Measurements from ENCODE around the gene SND1.

The SND1 gene

DNA sequence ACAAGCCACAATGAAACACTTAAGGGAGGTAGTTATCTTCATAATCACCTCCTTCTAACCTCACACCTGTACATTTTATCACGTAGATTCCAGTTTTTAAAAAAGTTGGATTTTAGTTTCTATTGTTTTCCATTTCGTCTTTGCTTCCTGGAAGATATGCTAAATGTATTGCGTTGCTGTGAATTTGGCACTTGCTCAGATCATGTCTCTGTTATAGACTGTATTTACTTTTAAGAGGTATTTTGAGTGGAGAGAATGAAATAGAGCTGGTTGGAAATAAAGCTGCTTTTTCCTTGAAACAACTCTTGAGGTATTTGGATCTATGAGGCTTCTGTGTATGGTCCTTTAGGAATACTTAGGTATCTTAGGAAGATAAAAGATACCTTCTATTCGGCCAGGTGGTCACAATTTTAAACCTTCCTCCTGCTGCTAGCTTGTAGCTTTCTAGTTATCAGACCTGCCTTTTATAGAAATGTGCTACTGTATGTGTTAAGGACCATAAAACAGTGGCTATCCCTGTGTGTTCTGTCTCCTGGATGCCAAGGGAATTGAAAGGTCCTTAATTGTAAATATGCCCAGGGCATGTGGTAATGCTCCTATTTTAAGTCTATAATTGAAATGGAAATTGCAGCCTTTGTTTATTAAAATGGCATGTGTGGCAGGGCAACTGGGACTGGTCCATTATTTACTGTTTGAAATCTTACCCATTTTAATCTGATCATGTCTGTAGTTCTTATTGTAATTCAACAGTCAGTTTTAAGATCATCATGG, 147.7 kb downstream of the SND1 start:
- no peak for DNase-seq (ENCODE audit: low read depth in 2 of 2)

DNA sequence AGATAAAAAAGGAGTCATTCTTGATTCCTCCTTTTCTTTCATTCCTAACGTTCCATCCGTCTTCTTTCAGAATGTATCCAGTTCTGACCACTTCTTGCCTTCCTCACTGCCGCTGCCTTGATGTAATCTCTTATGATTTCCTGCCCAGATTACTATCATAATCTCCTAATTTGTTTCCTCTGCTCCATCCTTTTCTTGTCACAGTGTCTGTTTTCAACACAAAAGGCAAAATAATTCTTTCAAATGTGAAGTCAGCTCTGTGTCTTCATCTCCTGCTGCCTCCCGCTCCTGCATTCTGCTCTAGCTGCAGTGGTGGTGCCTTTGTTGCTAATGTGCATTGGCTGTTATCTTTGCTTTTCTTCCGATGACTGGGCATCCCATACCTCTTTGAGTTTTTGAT, 150.9 kb downstream of the SND1 start:
- DNase-seq (ENCODE audit: low read depth in 2 of 2) = no peak

DNA sequence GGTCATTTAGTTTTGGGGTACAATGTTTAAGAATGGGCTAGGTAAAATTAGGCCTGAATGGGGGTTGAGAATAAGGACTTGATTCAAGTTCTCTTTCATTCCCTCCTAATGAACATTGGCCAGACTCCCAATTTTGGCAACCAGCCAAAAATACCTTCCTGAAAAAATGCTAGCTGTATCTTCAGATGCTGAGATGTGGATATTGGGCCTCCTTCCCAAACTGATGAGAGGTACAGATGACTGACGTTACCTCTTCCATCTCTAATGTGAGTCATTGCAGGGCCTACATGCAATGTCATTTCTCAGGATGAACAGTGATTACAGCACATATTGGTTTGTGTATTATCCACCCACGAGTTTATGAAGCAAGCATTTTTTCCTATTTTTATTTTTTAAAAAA, 151.6 kb downstream of the SND1 start:
- DNase-seq (ENCODE audit: low read depth in 2 of 2) = no peak

DNA sequence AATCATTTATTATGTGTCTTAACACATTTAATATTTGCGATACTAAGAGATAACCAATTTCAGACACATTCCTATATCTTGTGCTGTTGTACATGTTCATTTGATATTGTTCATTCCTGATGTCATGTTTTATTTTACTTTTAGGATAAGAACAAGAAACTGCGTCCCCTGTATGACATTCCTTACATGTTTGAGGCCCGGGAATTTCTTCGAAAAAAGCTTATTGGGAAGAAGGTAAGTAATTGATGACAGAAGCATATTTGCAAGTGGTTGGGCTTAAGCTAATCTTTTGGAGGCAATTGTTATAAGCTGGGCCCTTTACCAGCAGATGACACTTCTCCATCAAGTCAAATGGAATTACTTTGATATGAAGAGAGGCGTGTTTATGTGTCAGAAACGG, 155.3 kb downstream of the SND1 start:
- DNase-seq (ENCODE audit: low read depth in 2 of 2) = no peak

DNA sequence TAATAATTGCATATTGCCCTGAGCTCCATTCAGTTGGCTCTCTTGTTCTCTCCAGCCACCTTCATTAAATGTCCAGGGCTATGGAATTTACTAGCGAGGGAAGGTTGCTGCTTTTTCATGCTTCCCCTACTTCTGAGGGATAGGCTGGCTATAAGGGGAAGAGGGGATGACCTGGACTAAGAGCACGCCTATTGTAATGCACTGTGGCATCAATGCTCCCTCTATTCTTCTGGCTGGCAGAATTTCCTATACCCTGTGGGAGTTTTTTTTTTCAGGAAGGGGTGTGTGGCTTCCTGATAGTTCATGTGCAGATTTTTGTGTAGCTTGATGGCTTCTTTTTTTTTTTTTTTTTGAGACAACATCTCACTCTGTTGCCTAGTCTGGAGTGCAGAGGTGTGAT, 155.8 kb downstream of the SND1 start:
- DNase-seq (ENCODE audit: low read depth in 2 of 2) = no peak

DNA sequence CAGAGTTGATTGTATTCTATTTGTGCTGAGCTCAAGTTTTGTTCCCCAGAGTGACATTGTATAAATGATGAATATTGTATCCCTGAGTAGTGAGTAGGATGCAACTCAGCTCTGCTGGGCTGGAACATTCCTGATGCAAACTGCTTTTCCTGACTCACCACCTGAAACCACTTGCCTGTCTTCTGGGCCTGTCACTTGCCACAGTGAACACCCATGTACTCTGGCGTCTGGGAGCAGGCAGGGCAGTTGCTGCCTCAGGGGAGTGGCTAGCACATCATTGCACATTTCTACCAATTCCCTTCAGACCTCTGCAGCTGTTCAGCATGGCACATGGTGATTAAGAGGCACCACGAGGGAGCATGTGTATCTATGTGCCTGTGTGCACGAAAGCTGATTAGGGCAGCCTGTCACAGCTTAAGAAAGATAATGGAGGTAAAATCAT, 157.3 kb downstream of the SND1 start:
- DNase-seq (ENCODE audit: low read depth in 2 of 2) = no peak

DNA sequence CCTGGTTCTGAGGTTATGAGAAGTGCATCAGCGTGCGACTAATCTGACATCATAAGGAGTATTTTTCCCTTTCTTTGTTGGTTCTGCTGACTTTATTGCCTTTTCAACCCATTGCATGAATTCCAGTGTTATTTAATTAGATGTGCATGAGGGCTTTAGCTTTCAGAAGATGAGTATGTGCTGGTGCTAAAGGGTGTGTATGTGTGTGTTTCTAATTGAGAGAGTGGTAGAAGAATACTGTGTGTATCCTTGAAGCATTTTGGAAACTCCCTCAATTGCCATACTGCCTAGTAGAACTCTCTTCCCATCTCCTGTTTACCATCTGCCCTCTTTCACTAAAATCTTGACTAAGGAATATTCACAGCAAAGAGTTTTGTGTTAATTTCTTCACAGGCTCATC, 158.1 kb downstream of the SND1 start:
- DNase-seq (ENCODE audit: low read depth in 2 of 2) = no peak

DNA sequence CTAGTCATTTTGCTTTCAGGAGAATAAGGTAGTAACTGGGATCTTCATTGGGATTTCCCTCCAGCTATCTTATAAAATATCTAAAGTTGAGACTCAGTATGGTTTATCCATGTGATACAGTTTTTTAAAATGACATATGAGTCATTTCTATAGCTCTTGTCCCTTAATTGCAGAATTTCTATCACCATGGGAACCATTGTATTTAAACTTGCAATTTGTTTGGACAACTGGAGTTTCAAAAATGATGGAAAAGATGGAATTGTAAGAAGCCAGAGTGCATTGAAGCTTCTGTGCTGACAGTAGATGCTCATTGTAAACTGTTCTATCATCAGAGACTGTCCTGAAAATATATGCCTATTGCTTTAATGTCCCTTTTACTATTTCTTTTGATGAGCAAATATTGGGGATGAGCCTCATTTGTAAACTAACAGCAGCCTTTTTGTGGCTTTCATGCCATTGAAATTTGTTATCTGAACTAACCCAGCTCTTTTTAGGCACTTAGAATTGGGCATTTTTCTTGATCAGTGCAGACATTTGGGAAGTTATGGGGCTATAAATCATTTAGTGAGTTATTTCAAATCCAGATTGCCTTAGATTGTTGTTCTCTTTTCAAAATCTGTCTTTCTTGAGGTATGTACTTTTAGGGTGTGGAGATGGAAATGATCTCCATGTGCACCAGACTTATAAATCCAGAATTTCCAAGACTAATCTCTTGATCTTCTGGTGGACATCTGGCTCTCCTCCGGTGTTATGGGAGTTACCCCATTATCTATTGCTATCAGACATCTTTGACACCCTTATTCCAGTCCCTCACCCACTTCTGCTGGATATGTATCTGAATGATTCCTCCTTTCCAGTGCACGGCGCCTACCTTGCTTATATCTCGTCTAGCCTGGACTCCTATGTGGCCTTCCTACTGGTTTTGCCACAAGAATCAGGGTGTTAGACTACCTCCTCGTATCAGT, 159.0 kb downstream of the SND1 start:
- no peak for DNase-seq (ENCODE audit: low read depth in 2 of 2)

DNA sequence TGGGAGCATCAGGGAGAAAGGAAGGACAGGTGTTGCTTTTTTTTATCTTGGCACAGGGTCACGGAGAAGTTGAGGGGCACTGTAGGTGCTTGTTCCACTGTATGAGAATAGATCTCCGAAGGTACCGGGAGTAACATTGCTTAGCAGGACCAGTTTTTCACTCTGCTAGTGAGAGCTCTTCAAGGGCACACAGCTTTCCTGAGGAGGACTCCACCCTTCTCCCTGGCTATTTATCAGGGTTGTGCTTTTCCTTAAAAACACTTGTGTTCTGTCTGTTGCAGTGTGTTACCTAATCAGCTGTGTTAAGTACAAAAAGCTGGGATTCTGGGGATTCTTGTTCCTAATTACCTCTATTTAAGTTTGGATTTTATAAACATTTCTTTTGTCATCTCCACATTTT, 160.5 kb downstream of the SND1 start:
- no peak for DNase-seq (ENCODE audit: low read depth in 2 of 2)

DNA sequence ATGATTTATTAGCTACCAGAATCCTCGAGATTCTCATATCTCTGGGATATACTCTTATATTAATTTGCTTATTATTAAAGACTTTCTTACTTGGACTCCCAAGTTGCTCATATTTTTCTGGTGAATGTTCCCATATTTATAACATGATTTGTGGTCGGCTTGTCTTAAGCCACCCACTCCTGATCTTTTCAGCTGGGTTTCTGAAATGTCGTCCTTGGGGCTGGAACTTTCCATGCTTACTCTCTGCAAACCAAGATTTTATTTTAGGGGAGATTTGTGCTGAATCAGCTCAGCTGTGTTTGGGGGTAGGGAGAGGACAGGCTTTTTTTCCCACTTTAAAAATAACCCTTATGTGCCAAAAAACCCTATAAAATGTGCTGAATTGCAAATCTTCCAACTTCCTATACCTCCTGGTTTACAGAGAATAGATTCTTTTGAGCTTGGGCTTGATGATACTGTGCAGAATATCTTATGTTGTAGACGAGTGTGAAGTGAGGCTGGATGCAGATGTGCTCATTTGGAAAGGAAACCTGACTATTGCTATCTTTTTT, 162.1 kb downstream of the SND1 start:
- DNase-seq (ENCODE audit: low read depth in 2 of 2) = no peak

DNA sequence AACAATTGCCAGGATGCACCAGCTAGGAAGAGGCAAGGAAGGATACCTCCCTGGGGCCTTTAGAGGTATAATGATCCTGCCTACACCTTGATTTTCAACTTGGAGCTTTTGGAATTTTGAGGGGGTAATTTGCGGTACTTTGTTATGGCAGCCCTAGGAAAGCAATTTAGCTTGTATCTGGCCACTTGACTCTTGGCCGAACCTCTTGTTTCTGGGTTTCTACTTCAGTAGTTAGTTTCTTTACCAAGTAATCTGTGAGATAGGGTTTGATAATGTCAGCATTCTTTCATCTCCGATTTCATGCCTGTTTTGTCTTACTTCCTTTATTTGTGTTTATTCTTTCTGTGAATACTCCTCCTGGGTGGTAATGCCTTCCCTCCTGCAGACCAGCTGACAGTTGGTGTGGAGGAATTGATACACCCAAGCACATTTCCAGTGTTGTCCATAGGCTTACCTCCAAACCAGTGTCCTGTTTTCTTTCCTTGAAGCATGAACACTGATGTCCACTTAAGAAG, 163.7 kb downstream of the SND1 start:
- DNase-seq (ENCODE audit: low read depth in 2 of 2) = no peak

DNA sequence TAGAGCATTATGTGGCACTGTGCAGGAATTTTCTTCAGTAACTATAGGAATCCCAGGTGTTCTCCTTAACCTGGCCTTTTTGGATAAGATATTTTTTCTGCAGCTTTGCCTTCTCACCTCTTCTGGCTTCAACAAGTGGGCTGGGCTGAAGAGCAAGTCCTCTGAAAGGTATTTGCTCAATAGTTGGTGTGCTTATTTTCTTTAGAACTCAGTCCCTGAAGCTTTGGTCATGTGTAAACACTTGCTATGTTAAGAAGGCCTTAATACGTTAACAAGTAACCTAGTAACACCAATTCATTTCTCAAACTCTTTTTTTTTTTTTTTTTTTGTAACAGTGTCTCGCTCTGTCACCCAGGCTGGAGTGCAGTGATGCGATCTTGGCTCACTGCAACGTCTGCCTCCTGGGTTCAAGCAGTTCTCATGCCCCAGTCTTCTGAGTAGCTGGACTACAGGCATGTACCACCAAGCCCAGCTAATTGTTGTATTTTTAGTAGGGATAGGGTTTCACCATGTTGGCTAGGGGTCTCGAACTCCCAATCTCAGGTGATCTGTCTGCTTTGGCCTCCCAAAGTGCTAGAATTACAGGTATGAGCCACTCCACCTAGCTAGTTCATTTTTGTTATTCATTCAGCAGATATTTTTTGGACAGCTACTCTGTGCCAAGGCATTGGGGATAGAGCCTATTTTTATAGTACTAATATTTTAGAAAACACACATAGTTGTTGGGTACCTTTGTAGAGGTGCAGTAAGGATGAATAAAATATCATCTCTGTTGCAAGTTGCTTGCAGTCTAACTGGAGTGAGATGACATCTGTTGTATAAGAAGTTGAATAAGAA, 164.6 kb downstream of the SND1 start:
- no peak for DNase-seq (ENCODE audit: low read depth in 2 of 2)

DNA sequence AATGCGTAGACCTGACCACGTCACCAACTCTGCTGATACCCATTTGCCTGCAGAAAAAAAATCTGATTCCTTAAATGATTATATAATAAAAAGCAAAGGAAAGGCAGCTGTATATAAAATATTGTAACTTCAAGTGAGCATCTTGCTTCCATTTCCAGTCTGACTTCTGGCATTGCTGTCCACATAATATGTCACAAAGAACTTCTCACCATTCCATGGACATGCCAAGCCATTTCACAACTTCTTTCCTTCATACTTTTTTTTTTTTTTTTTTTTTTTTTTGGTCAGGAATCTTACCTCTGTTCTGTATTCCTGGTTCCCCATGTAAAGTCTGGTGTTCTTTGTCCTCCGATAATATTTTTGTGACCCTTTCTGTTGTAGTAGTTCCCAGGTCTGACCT, 165.5 kb downstream of the SND1 start:
- DNase-seq (ENCODE audit: low read depth in 2 of 2) = no peak

DNA sequence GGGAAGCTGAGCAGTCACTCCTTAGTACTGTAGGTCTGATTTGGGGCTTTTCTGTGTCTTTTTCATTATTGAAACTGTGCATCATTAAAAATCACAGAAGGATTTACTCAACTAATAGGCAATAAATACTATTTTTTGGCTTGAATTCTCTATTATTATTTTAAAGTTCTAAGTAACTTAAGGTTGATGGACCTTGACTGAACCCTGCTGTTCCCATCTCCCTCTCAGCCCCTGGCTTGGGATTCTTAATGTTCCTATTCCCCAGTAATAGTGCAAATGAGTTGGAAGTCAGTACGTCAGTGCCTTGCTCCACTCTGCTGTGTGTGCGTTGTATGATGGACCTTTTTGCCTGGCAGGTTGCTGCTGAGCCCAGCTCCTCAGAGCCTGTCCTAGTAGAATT, 166.3 kb downstream of the SND1 start:
- no peak for DNase-seq (ENCODE audit: low read depth in 2 of 2)

DNA sequence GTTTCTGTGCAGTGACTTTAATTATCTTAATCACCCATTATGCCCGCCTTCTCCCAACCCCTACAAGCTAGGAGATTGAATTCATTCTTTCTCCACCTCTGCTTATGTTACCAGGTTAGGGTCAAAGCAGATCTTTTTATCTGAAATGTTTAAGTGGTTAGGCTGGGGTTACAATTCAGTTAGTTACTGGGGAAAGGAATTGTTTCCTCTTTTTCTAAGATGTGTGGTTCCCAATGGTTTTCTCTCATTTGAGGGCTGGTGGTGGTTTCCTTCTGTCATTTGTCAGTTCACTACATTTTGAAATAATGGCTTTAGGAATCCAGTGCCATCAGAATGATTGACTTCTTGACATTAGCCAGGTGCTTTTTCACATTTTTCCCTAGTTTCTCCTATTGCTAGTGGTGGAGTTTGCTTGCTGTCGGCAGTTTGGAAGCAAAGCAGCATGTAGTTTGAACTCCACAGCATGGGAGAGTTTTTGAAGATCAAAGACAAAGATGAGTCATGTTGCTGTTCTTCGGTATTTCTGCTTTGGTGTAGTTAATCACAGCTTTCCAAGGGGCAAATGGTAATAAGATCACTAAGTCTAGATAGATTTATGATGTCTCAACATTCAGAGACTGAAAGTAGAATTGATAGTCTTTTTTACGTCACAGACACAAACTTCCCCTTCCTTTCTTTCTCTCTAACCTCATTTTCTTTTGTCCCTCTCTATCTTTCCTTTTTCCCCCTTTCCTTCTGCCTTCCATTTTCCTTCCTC, 168.2 kb downstream of the SND1 start:
- DNase-seq (ENCODE audit: low read depth in 2 of 2) = no peak

DNA sequence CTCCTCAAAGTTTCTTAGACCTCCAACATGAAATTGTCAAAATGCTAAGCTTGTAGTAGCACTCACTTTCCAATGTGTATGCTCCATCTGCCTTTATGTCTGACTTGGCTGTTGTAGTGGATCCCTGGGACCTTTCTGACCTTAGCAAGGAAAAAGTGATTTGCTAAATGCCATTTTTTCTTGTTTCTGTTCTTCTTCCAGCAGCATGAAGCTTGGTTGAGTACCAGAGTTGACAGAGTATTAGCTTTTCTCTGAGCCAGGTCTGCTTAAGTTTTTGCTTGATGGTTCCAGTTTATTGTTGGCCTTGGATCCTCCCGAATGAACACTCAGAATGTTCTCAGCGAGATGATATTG, 168.7 kb downstream of the SND1 start:
- DNase-seq (ENCODE audit: low read depth in 2 of 2) = no peak

DNA sequence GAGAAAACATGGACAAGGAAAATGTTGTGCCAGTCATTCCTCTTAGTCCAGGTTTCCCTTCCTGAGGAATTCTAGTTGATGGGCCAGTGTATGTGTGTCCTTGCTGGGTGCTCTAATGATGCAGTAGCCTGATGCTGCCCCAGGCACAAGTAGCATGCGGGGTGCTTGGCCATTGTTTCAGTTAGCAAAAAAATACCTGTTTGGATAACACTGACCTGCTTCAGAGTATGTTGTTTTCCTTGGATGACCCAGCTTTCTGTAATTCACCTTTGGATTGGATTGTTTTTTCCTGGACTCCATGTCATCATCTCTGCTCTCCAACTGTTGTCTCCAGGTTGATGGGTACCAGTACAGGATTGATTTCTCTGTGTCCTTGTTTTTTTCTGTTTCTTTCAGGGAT, 169.2 kb downstream of the SND1 start:
- no peak for DNase-seq (ENCODE audit: low read depth in 2 of 2)

DNA sequence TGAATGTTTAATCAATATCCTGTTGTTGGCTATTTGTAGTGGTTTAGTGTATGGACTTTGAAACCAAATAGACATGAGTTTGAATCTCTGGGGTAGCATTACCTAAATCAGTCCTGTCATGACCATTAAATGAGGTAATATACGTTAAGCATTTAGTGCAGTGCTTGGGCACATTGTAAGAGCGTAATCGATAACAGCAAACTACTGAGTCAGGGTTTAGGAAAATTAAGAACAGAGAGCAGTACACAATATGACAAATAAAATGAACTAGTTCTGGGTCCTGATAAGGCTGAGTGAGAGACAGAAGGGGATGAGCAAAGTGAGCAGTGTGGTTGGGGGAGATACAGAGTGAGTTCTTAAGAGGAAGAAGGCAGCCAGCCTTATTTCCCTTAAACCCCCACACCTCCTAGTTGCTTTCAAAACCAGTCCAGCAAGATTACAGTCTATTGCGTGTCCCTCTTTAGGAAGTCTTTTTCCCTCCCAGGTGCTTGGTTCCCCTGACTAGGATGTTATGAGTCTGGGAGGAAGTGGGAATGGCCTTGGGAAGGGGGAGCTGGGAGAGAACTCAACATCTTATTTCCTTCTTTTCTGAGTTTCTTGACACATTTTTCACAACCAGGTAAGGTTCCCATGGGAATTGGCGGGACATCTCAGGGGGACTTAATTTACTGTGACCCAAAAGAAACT, 171.0 kb downstream of the SND1 start:
- no peak for DNase-seq (ENCODE audit: low read depth in 2 of 2)

DNA sequence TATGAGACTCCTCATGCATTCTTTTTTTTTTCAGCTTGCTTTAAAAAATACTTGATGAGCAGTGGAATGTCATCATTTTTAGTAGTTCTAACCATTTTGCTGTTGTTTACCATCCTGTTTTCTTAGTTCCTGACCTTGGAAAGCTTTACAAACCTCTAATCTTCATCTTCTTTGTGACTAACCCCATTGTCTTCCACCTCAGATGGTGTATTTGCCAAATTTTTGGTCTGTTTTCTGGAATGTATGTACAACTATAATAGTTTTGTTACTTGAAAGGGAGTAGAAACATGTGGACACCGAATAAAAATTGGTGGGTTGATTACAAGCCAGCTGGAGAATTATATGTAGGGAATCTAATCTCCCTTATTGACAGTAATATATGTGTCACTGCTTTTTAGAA, 172.7 kb downstream of the SND1 start:
- DNase-seq (ENCODE audit: low read depth in 2 of 2) = no peak

DNA sequence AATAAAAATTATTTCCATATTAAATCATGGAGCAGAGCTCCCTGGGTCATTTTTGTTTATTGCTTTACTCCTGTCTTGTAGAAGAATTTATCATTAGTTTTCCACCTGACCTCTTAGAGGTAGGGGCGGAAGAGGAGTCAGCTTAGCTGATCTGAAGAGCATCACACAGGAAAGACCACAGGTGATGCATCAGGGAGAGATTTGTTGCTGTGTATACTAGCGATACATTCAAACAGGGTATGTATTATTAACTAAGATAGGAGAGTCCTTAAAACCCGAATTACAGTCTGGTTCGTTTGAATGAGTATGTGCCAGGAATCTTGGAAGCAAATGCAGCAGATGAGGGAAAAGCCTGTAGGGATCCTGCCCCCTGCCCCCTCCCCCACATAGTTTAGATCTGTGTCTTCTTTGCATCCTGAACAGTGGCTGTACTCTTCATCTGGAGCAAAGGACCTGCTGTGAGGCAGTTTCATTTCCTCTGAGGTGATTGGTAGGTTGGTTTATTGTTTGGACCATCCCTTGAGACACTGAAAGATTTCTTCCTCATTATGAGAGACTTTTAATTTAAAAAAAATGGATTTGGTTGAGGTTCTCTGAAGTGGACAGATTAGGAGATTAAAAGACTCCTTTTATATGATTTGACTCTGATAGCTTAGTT, 177.0 kb downstream of the SND1 start:
- DNase-seq (ENCODE audit: low read depth in 2 of 2) = no peak
